HG03103 (cell line): ENCODE results near the gene AKIRIN1.
"Not testable (repeated sequence)": the region's sequence is repeated elsewhere in the genome, so short reads cannot be mapped to it uniquely, and the experiment has no call there.

Experiments
- ATAC-seq: cut with Tn5 transposase; IDR thresholded peaks from one replicate; pipeline ENCODE4 v1.9.1; 2021; ENCODE audit warnings: low read depth; ENCODE audit not compliant: unreplicated experiment

AKIRIN1 gene

GRCh38 chr1:38990738-38991637 lies at the start of gene AKIRIN1:
TSS of gene AKIRIN1 (plus strand) at chr1:38991276. CDS start at chr1:38991381, 105 bp downstream.
- peak; percentile 79 for ATAC-seq

GRCh38 chr1:38941527-38942019 lies 49.5 kb upstream of the AKIRIN1 start, which contains the start of gene RHBDL2:
TSS of gene RHBDL2 (minus strand) at chr1:38941830. CDS start at chr1:38919212, 22,618 bp downstream.
- no peak for ATAC-seq

- no peak for ATAC-seq
Measured at GRCh38 chr1:38942664-38943428, 48.2 kb upstream of the AKIRIN1 start.

GRCh38 chr1:38944547-38944946 lies 46.5 kb upstream of the AKIRIN1 start:
- no peak for ATAC-seq

- no peak for ATAC-seq
Measured at GRCh38 chr1:38950553-38950952, 40.5 kb upstream of the AKIRIN1 start.

GRCh38 chr1:38953433-38953860 lies 37.6 kb upstream of the AKIRIN1 start:
- ATAC-seq: no peak

- no peak for ATAC-seq
Measured at GRCh38 chr1:38958967-38959366, 32.1 kb upstream of the AKIRIN1 start.

GRCh38 chr1:38962113-38962512 lies 29.0 kb upstream of the AKIRIN1 start:
- no peak for ATAC-seq

- no peak for ATAC-seq
Measured at GRCh38 chr1:38962560-38962959, 28.5 kb upstream of the AKIRIN1 start.

GRCh38 chr1:38964140-38964548 lies 26.9 kb upstream of the AKIRIN1 start:
- no peak for ATAC-seq

- ATAC-seq: not testable (repeated sequence)
Measured at GRCh38 chr1:38973145-38973544, 17.9 kb upstream of the AKIRIN1 start.

GRCh38 chr1:38973659-38974437 lies 17.2 kb upstream of the AKIRIN1 start:
- ATAC-seq: no peak

GRCh38 chr1:38977399-38978244 lies 13.5 kb upstream of the AKIRIN1 start:
- ATAC-seq: not testable (repeated sequence)

- not testable (repeated sequence) for ATAC-seq
Measured at GRCh38 chr1:38978245-38978542, 12.9 kb upstream of the AKIRIN1 start.

GRCh38 chr1:38979380-38979779 lies 11.7 kb upstream of the AKIRIN1 start:
- not testable (repeated sequence) for ATAC-seq

- ATAC-seq: no peak
Measured at GRCh38 chr1:38989979-38990378, 1.1 kb upstream of the AKIRIN1 start.

GRCh38 chr1:38990386-38990737 lies 714 bp upstream of the AKIRIN1 start:
- no peak for ATAC-seq

- no peak for ATAC-seq
Measured at GRCh38 chr1:38991638-38992411, 749 bp downstream of the AKIRIN1 start.
